Measurements from ENCODE around the gene CLINT1.

DNA sequence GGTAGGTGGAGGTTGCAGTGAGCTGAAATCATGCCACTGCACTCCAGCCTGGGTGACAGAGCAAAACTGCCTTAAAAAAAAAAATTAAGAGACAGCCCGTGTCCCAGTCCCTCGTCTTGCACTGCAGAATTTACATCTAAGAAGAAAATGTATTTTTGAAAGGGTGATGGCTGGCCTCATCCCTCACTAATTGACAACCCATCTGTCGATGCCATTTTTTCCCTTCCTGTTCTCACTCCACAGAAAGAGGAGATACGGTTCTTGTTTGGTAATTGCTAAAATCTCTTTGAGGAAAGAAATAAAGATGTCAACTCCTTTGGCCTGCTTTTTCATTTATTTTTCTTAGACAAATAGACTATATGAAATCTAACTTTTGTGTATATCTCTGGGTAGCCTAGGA, 117.8 kb downstream of the CLINT1 start:
- TF ChIP-seq POLR2A (IDR thresholded peaks at IDR 0.05), result no peak
- TF ChIP-seq, protein P1, sequence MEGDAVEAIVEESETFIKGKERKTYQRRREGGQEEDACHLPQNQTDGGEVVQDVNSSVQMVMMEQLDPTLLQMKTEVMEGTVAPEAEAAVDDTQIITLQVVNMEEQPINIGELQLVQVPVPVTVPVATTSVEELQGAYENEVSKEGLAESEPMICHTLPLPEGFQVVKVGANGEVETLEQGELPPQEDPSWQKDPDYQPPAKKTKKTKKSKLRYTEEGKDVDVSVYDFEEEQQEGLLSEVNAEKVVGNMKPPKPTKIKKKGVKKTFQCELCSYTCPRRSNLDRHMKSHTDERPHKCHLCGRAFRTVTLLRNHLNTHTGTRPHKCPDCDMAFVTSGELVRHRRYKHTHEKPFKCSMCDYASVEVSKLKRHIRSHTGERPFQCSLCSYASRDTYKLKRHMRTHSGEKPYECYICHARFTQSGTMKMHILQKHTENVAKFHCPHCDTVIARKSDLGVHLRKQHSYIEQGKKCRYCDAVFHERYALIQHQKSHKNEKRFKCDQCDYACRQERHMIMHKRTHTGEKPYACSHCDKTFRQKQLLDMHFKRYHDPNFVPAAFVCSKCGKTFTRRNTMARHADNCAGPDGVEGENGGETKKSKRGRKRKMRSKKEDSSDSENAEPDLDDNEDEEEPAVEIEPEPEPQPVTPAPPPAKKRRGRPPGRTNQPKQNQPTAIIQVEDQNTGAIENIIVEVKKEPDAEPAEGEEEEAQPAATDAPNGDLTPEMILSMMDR (IDR thresholded peaks at IDR 0.05), result no peak
